ENCODE data around the gene DRD2.

GRCh38 chr11:113488931-113489351 lies 13.7 kb upstream of the DRD2 start:
- TF ChIP-seq CTCF (IDR thresholded peaks at IDR 0.05 in 4 of 5, conservative IDR thresholded peaks at IDR 0.05 in 1 of 5) (no peak), POLR2A (IDR thresholded peaks at IDR 0.05) (no peak)

Measured in gastrocnemius medialis (tissue), 4 donors.